Measurements from ENCODE around the gene DNAJC3.

- no peak for TF ChIP-seq POLR2AphosphoS5 (IDR thresholded peaks at IDR 0.05; ENCODE audit: borderline replicate concordance, low read depth, low read length)
- TF ChIP-seq EZH2 (IDR thresholded peaks at IDR 0.05) = no peak
Measured at GRCh38 chr13:95636853-95637252, 40.1 kb upstream of the DNAJC3 start.

All from SK-N-MC (cell line).